HepG2 (cell line): ENCODE data around the gene CD19. TPM values are rescaled to one million over a fixed set of nuclear protein-coding genes. Genes with fewer than 3 reads are reported as not detected.

Source experiments
- ETV5 ChIP-seq: IDR thresholded peaks from 2 replicates; pipeline ENCODE4 v1.6.1; 2018; ENCODE audit warnings: missing biosample characterization, missing genetic modification reagents, inconsistent platforms, borderline replicate concordance
- FOXA1 ChIP-seq, 2 experiments: fragments of 450-650 bp in 1 of 2; sonication (generic) in 1 of 2; formaldehyde crosslinking in 1 of 2; IDR thresholded peaks; 2 replicates each; pipeline versions ENCODE4 v1.4.0 to v1.6.1; 2016 to 2020; ENCODE audit warnings: missing genetic modification reagents in 1 of 2
- PAF1 ChIP-seq: IDR thresholded peaks from 2 replicates; pipeline ENCODE4 v1.6.1; 2016; ENCODE audit warnings: missing genetic modification reagents, missing compliant biosample characterization
- PAX8 ChIP-seq: sonication (generic); formaldehyde crosslinking; IDR thresholded peaks from 2 replicates; pipeline ENCODE4 v1.8.0; 2022; ENCODE audit warnings: mild to moderate bottlenecking, missing genetic modification reagents, borderline replicate concordance
- REXO4 ChIP-seq: sonication (generic); formaldehyde crosslinking; IDR thresholded peaks from 2 replicates; pipeline ENCODE4 v1.8.0; 2022; ENCODE audit warnings: missing genetic modification reagents, mild to moderate bottlenecking, borderline replicate concordance
- RFXANK ChIP-seq: IDR thresholded peaks from 2 replicates; pipeline ENCODE4 v1.6.1; 2016
- TMF1 ChIP-seq: sonication (generic); formaldehyde crosslinking; IDR thresholded peaks from 2 replicates; pipeline ENCODE4 v1.8.1; 2022; ENCODE audit warnings: low read depth, missing genetic modification reagents
- ZFP62 ChIP-seq: sonication (generic); formaldehyde crosslinking; IDR thresholded peaks from 2 replicates; pipeline ENCODE4 v1.4.0; 2020; ENCODE audit warnings: missing genetic modification reagents
- ZNF33A ChIP-seq: sonication (generic); formaldehyde crosslinking; IDR thresholded peaks from 2 replicates; pipeline ENCODE4 v1.5.1; 2020; ENCODE audit warnings: missing genetic modification reagents, mild to moderate bottlenecking, moderate library complexity, borderline replicate concordance
- ZNF607 ChIP-seq: sonication (generic); formaldehyde crosslinking; IDR thresholded peaks from 2 replicates; pipeline ENCODE4 v1.5.1; 2020; ENCODE audit warnings: missing genetic modification reagents, mild to moderate bottlenecking, borderline replicate concordance
- polyA plus RNA-seq, 8 experiments: library from polyadenylated mRNA; depleted of rRNA in 3 of 8; stranded (reverse) in 7 of 8; unstranded in 1 of 8; fragments of >200 nt; fragmentation: Illumina TruSeq in 4 of 8; extraction: Trizol in 4 of 8; gene quantifications; 2 replicates each; pipeline versions ENCODE4 v1.2.1 to v1.2.3, GENCODE V29; 2011 to 2016; ENCODE audit warnings: low read depth in 4 of 8, missing spikeins in 1 of 8, mixed read lengths in 1 of 8; ENCODE audit not compliant: insufficient read depth in 1 of 8
- total RNA-seq, 5 experiments: library from RNA; depleted of rRNA; stranded (reverse); fragments of >200 nt; fragmentation: Illumina TruSeq; extraction: Trizol; gene quantifications; 2 replicates each; pipeline ENCODE4 v1.2.3, GENCODE V29; 2016; ENCODE audit warnings: low read depth in 1 of 5
- TF ChIP-seq, protein P1 (sequence below): sonication (generic); formaldehyde crosslinking; IDR thresholded peaks from 2 replicates; pipeline ENCODE4 v1.4.0; 2020; ENCODE audit warnings: missing genetic modification reagents, borderline replicate concordance
- TF ChIP-seq, protein P2 (sequence below): sonication (generic); formaldehyde crosslinking; IDR thresholded peaks from 2 replicates; pipeline ENCODE4 v1.4.0; 2020; ENCODE audit warnings: missing genetic modification reagents
- TF ChIP-seq, protein P3 (sequence below): sonication (generic); formaldehyde crosslinking; IDR thresholded peaks from 2 replicates; pipeline ENCODE4 v1.4.0; 2020; ENCODE audit warnings: mild to moderate bottlenecking, missing genetic modification reagents
- TF ChIP-seq, protein P4 (sequence below): sonication (generic); formaldehyde crosslinking; IDR thresholded peaks from 2 replicates; pipeline ENCODE4 v1.9.0; 2021; ENCODE audit warnings: missing genetic modification reagents, borderline replicate concordance
- TF ChIP-seq, protein P5 (sequence below): sonication (generic); formaldehyde crosslinking; IDR thresholded peaks from 2 replicates; pipeline ENCODE4 v1.5.0; 2020; ENCODE audit warnings: mild to moderate bottlenecking, missing genetic modification reagents

CD19 gene
- total and polyA plus RNA-seq, 2 of the 13 experiments (the other 11 are each of a cell fraction or from before 2014, with no cell fraction given): 0.55 to 1.1 TPM

DNA sequence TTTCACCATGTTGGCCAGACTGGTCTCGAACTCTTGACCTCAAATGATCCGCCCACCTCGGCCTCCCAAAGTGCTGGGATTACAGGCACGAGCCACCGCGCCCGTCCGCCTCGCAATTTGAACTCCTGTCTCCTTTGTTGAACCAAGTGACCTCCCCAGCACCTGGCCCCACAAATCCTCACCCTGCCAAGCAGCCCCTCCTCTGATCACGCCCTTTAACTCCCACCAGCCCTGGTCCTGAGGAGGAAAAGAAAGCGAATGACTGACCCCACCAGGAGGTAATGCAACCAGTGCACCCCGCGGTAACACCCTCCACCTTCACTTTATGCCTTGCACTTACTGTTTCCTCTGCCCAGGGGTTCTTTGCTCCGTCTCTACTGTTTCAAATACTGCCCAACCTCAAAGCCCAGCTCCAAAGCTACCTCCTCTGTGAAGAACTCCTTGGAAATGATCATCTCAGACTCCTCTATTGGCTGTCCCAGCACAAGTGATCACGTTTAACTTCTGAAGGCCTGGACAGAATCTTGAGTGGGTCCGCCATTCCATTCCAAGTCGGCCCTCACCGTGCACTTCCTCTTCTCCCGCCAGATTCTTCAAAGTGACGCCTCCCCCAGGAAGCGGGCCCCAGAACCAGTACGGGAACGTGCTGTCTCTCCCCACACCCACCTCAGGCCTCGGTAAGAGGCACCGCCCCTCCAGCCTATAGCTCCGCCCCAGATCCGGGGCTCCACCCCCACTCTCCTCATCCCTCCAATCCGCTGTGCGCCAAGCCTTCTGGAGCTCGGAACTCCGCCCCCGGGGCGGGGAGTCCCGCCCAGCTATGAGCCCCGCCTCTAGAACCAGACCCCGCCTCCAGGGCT is 4.4 kb downstream of the CD19 start (continued):
- TF ChIP-seq, protein P1, sequence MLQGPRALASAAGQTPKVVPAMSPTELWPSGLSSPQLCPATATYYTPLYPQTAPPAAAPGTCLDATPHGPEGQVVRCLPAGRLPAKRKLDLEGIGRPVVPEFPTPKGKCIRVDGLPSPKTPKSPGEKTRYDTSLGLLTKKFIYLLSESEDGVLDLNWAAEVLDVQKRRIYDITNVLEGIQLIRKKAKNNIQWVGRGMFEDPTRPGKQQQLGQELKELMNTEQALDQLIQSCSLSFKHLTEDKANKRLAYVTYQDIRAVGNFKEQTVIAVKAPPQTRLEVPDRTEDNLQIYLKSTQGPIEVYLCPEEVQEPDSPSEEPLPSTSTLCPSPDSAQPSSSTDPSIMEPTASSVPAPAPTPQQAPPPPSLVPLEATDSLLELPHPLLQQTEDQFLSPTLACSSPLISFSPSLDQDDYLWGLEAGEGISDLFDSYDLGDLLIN: no peak
- TF ChIP-seq PAX8 (CRISPR knock-in tag): no peak
- TF ChIP-seq, protein P2, sequence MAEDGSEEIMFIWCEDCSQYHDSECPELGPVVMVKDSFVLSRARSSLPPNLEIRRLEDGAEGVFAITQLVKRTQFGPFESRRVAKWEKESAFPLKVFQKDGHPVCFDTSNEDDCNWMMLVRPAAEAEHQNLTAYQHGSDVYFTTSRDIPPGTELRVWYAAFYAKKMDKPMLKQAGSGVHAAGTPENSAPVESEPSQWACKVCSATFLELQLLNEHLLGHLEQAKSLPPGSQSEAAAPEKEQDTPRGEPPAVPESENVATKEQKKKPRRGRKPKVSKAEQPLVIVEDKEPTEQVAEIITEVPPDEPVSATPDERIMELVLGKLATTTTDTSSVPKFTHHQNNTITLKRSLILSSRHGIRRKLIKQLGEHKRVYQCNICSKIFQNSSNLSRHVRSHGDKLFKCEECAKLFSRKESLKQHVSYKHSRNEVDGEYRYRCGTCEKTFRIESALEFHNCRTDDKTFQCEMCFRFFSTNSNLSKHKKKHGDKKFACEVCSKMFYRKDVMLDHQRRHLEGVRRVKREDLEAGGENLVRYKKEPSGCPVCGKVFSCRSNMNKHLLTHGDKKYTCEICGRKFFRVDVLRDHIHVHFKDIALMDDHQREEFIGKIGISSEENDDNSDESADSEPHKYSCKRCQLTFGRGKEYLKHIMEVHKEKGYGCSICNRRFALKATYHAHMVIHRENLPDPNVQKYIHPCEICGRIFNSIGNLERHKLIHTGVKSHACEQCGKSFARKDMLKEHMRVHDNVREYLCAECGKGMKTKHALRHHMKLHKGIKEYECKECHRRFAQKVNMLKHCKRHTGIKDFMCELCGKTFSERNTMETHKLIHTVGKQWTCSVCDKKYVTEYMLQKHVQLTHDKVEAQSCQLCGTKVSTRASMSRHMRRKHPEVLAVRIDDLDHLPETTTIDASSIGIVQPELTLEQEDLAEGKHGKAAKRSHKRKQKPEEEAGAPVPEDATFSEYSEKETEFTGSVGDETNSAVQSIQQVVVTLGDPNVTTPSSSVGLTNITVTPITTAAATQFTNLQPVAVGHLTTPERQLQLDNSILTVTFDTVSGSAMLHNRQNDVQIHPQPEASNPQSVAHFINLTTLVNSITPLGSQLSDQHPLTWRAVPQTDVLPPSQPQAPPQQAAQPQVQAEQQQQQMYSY (CRISPR knock-in tag): no peak; the same call in 1 of the 2 replicates
- TF ChIP-seq REXO4 (CRISPR knock-in tag): no peak
- no peak for TF ChIP-seq RFXANK (CRISPR knock-in tag)
- no peak for TF ChIP-seq ZNF607 (CRISPR knock-in tag)
- peak; percentile 43; the same call in 1 of the 2 replicates for TF ChIP-seq ETV5 (CRISPR knock-in tag)
- TF ChIP-seq PAF1: no peak
- no peak for TF ChIP-seq ZFP62 (CRISPR knock-in tag)
- TF ChIP-seq ZNF33A (CRISPR knock-in tag): no peak
- TF ChIP-seq FOXA1 (IDR thresholded peaks at IDR 0.05): no peak
- no peak for TF ChIP-seq FOXA1 (CRISPR knock-in tag; IDR thresholded peaks at IDR 0.05)
- TF ChIP-seq, protein P3, sequence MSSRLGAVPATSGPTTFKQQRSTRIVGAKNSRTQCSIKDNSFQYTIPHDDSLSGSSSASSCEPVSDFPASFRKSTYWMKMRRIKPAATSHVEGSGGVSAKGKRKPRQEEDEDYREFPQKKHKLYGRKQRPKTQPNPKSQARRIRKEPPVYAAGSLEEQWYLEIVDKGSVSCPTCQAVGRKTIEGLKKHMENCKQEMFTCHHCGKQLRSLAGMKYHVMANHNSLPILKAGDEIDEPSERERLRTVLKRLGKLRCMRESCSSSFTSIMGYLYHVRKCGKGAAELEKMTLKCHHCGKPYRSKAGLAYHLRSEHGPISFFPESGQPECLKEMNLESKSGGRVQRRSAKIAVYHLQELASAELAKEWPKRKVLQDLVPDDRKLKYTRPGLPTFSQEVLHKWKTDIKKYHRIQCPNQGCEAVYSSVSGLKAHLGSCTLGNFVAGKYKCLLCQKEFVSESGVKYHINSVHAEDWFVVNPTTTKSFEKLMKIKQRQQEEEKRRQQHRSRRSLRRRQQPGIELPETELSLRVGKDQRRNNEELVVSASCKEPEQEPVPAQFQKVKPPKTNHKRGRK (CRISPR knock-in tag): no peak
- TF ChIP-seq, protein P4, sequence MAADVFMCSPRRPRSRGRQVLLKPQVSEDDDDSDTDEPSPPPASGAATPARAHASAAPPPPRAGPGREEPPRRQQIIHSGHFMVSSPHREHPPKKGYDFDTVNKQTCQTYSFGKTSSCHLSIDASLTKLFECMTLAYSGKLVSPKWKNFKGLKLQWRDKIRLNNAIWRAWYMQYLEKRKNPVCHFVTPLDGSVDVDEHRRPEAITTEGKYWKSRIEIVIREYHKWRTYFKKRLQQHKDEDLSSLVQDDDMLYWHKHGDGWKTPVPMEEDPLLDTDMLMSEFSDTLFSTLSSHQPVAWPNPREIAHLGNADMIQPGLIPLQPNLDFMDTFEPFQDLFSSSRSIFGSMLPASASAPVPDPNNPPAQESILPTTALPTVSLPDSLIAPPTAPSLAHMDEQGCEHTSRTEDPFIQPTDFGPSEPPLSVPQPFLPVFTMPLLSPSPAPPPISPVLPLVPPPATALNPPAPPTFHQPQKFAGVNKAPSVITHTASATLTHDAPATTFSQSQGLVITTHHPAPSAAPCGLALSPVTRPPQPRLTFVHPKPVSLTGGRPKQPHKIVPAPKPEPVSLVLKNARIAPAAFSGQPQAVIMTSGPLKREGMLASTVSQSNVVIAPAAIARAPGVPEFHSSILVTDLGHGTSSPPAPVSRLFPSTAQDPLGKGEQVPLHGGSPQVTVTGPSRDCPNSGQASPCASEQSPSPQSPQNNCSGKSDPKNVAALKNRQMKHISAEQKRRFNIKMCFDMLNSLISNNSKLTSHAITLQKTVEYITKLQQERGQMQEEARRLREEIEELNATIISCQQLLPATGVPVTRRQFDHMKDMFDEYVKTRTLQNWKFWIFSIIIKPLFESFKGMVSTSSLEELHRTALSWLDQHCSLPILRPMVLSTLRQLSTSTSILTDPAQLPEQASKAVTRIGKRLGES (CRISPR knock-in tag): no peak
- no peak for TF ChIP-seq TMF1 (CRISPR knock-in tag)
- TF ChIP-seq, protein P5, sequence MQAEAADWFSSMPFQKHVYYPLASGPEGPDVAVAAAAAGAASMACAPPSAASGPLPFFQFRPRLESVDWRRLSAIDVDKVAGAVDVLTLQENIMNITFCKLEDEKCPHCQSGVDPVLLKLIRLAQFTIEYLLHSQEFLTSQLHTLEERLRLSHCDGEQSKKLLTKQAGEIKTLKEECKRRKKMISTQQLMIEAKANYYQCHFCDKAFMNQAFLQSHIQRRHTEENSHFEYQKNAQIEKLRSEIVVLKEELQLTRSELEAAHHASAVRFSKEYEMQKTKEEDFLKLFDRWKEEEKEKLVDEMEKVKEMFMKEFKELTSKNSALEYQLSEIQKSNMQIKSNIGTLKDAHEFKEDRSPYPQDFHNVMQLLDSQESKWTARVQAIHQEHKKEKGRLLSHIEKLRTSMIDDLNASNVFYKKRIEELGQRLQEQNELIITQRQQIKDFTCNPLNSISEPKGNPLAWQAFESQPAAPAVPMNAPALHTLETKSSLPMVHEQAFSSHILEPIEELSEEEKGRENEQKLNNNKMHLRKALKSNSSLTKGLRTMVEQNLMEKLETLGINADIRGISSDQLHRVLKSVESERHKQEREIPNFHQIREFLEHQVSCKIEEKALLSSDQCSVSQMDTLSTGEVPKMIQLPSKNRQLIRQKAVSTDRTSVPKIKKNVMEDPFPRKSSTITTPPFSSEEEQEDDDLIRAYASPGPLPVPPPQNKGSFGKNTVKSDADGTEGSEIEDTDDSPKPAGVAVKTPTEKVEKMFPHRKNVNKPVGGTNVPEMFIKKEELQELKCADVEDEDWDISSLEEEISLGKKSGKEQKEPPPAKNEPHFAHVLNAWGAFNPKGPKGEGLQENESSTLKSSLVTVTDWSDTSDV (CRISPR knock-in tag): no peak
